ENCODE measurements around the gene FRMD6.

DNA sequence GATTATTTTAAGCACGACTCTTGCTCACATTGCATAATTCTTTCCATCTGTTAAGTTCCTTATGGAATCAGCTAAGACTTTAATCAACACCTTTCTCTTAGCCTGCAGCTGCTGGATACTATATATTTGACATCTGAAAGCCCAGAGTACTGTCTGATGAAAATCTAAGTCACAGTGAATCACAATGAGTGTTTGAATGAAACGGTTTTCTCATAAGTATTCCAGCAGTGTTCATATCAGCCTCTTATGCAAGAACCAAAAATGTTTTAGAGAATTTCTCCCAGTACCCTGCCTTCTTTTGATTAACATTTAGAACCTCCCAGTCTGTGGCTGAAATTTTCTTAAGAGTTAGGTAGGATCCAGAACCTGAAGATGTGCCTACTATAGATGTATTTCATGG lies 55.6 kb downstream of the FRMD6 start:
- TF ChIP-seq, protein P1, sequence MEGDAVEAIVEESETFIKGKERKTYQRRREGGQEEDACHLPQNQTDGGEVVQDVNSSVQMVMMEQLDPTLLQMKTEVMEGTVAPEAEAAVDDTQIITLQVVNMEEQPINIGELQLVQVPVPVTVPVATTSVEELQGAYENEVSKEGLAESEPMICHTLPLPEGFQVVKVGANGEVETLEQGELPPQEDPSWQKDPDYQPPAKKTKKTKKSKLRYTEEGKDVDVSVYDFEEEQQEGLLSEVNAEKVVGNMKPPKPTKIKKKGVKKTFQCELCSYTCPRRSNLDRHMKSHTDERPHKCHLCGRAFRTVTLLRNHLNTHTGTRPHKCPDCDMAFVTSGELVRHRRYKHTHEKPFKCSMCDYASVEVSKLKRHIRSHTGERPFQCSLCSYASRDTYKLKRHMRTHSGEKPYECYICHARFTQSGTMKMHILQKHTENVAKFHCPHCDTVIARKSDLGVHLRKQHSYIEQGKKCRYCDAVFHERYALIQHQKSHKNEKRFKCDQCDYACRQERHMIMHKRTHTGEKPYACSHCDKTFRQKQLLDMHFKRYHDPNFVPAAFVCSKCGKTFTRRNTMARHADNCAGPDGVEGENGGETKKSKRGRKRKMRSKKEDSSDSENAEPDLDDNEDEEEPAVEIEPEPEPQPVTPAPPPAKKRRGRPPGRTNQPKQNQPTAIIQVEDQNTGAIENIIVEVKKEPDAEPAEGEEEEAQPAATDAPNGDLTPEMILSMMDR (IDR thresholded peaks at IDR 0.05) = no peak
- no peak for TF ChIP-seq POLR2A (IDR thresholded peaks at IDR 0.05; ENCODE audit: low read depth)
- no peak for TF ChIP-seq EP300 (IDR thresholded peaks at IDR 0.05)

Data from esophagus muscularis mucosa (tissue), 4 donors.